Testis (tissue), 3 donors: Measurements from ENCODE around the gene OFD1. TPM values are rescaled to one million over a fixed set of nuclear protein-coding genes. Genes with fewer than 3 reads are reported as not detected.

ENCODE experiments used
- DNase-seq: peaks from one replicate; pipeline ENCODE4 v3.0.0-alpha.2; 2019
- H3K27ac ChIP-seq, 2 donors: fragments of 200-600 bp; sonication (generic); one replicate each; pipeline ENCODE4 v1.5.1; 2019
- H3K27me3 ChIP-seq: fragments of 200-600 bp; sonication (generic); one replicate; pipeline ENCODE4 v1.5.1; 2019
- H3K36me3 ChIP-seq: fragments of 200-600 bp; sonication (generic); one replicate; pipeline ENCODE4 v1.5.1; 2017; ENCODE audit warnings: low read depth; ENCODE audit errors: missing control alignments
- H3K4me1 ChIP-seq: fragments of 200-600 bp; sonication (generic); one replicate; pipeline ENCODE4 v1.5.1; 2019
- H3K4me3 ChIP-seq, 2 donors: fragments of 200-600 bp; sonication (generic); one replicate each; pipeline ENCODE4 v1.5.1; 2017 to 2019
- H3K9me3 ChIP-seq: fragments of 200-600 bp; sonication (generic); one replicate; pipeline ENCODE4 v1.5.1; 2017
- CTCF ChIP-seq, 3 experiments: fragments of 450-650 bp in 2 of 3; fragments of 200-600 bp in 1 of 3; sonication (generic) in 1 of 3; IDR thresholded peaks; one replicate each; pipeline ENCODE4 v1.5.1; 2016 to 2019; ENCODE audit warnings: antibody characterized with exemption in 3 of 3, mild to moderate bottlenecking in 2 of 3, moderate library complexity in 1 of 3
- POLR2A ChIP-seq: fragments of 450-650 bp; IDR thresholded peaks from one replicate; pipeline ENCODE4 v1.6.1; 2017; ENCODE audit warnings: antibody characterized with exemption, mild to moderate bottlenecking, moderate library complexity
- WGBS, 2 donors: methylation state at CpG; one replicate each; pipeline ENCODE4 v1.1.5; 2018; 5-methylcytosine and 5-hydroxymethylcytosine counted together
- intact Hi-C: fragments of 100-400 bp; cut with DNase I; formaldehyde crosslinking; loops from one replicate; pipeline ENCODE4 v1.15.1; 2023; ENCODE audit warnings: low total_unique reads
- polyA plus RNA-seq: library from polyadenylated mRNA; stranded (reverse); fragments of 350-450 nt; fragmentation: Illumina TruSeq; extraction: RNeasy Lipid Tissue Mini Kit (QIAGEN cat#74804); gene quantifications from one replicate; pipeline ENCODE4 v1.2.3, GENCODE V29; 2014; ENCODE audit warnings: low read depth, low replicate concordance; ENCODE audit not compliant: insufficient read depth
- total RNA-seq, 2 donors: library from RNA; depleted of rRNA; stranded (reverse); fragments of >200 nt; gene quantifications; one replicate each; pipeline ENCODE4 v1.2.3, GENCODE V29; 2016

OFD1 gene
- total and polyA plus RNA-seq, 3 donors from 2014 or later, result 11.5 to 39.7 (median 36.3) TPM

GRCh38 chrX:13688384-13688957 is 46.1 kb upstream of the OFD1 start:
- Histone ChIP-seq H3K27ac (peak overlapping the region; percentile 92 to 93), H3K36me3 (no peaks in the 10 kb centered on the region), H3K27me3 (no peaks in the 10 kb centered on the region), H3K9me3 (no peaks in the 10 kb centered on the region), H3K4me1 (peaks cover 3% of the 10 kb centered on the region), H3K4me3 (peak overlapping the region; percentile 63 to 79)
- intact Hi-C loops, result no loop called here
- no peak for DNase-seq
- 2 to 6% methylated on average over 11 to 13 of the region's 13 CpGs for WGBS, 2 donors
- TF ChIP-seq CTCF (IDR thresholded peaks at IDR 0.05) (no peak), POLR2A (no peak)

GRCh38 chrX:13688958-13689740 is 45.4 kb upstream of the OFD1 start, which contains the start of gene RAB9A:
Gene RAB9A (plus strand): TSS chrX:13689128. CDS start chrX:13708747, 19,619 bp downstream.
- no peaks in the 10 kb centered on the region for H3K36me3 ChIP-seq
- peaks cover 3% of the 10 kb centered on the region for H3K4me1 ChIP-seq
- WGBS, 2 donors, result 0 to 2% methylated on average over 3 to 36 of the region's 68 CpGs
- H3K4me3 ChIP-seq, result peak within 1 kb of the TSS; percentile 63 to 79
- DNase-seq, result peak; percentile 86
- intact Hi-C loops, result no loop called here
- H3K9me3 ChIP-seq, result no peaks in the 10 kb centered on the region
- TF ChIP-seq POLR2A (no peak), CTCF (IDR thresholded peaks at IDR 0.05) (no peak)
- peak within 1 kb of the TSS; percentile 92 to 93 for H3K27ac ChIP-seq
- no peaks in the 10 kb centered on the region for H3K27me3 ChIP-seq

- no peaks in the 10 kb centered on the region for H3K27me3 ChIP-seq
- H3K4me3 ChIP-seq, result peak overlapping the region; percentile 63 to 79
- H3K4me1 ChIP-seq, result peaks cover 3% of the 10 kb centered on the region
- peak overlapping the region; percentile 92 to 93 for H3K27ac ChIP-seq
- intact Hi-C loops, result no loop called here
- no peak for DNase-seq
- WGBS, 2 donors, result 0% methylated on average over 16 of the region's 16 CpGs
- no peaks in the 10 kb centered on the region for H3K9me3 ChIP-seq
- no peak for TF ChIP-seq CTCF (IDR thresholded peaks at IDR 0.05)
- no peak for TF ChIP-seq POLR2A
- no peaks in the 10 kb centered on the region for H3K36me3 ChIP-seq
Observed at GRCh38 chrX:13689741-13690211, 44.8 kb upstream of the OFD1 start.

- Histone ChIP-seq H3K9me3 (no peaks in the 10 kb centered on the region), H3K27me3 (no peaks in the 10 kb centered on the region), H3K27ac (peak overlapping the region in 1 of 2 donors; percentile 93), H3K4me3 (no peak overlapping the region), H3K4me1 (peaks cover 3% of the 10 kb centered on the region), H3K36me3 (no peaks in the 10 kb centered on the region)
- intact Hi-C loops, result no loop called here
- DNase-seq, result no peak
- 41 to 57% methylated on average over 3 of the region's 3 CpGs for WGBS, 2 donors
- TF ChIP-seq POLR2A (no peak), CTCF (IDR thresholded peaks at IDR 0.05) (no peak)
Observed at GRCh38 chrX:13690836-13691235, 43.7 kb upstream of the OFD1 start.
